Vagina (tissue), 2 donors: ENCODE results near the gene ACTL6A. TPM values are rescaled to one million over a fixed set of nuclear protein-coding genes. Genes with fewer than 3 reads are reported as not detected.

Experiments used
- DNase-seq, 2 donors: peaks; one replicate each; pipeline ENCODE4 v3.0.0-alpha.2; 2017; ENCODE audit errors: extremely low spot score in 2 of 2
- H3K27ac ChIP-seq: fragments of 200-600 bp; sonication (generic); one replicate; pipeline ENCODE4 v1.5.1; 2019
- H3K27me3 ChIP-seq: fragments of 200-600 bp; sonication (generic); one replicate; pipeline ENCODE4 v1.5.1; 2019
- H3K36me3 ChIP-seq, 2 donors: fragments of 200-600 bp; sonication (generic); one replicate each; pipeline ENCODE4 v1.5.1; 2017 to 2019
- H3K4me1 ChIP-seq: fragments of 200-600 bp; sonication (generic); one replicate; pipeline ENCODE4 v1.5.1; 2019
- H3K4me3 ChIP-seq, 2 donors: fragments of 200-600 bp; sonication (generic); 1 replicate in 1 of 2; 2 replicates in 1 of 2; pipeline ENCODE4 v1.5.1; 2016 to 2019
- H3K9me3 ChIP-seq: fragments of 200-600 bp; sonication (generic); one replicate; pipeline ENCODE4 v1.5.1; 2019
- CTCF ChIP-seq, 3 experiments: fragments of 450-650 bp in 2 of 3; fragments of 200-600 bp in 1 of 3; sonication (generic) in 1 of 3; IDR thresholded peaks; one replicate each; pipeline ENCODE4 v1.5.1; 2017 to 2019; ENCODE audit warnings: antibody characterized with exemption in 3 of 3, mild to moderate bottlenecking in 2 of 3, moderate library complexity in 2 of 3
- POLR2A ChIP-seq, 2 donors: fragments of 450-650 bp; IDR thresholded peaks; one replicate each; pipeline ENCODE4 v1.6.1; 2017; ENCODE audit warnings: antibody characterized with exemption in 2 of 2, mild to moderate bottlenecking in 2 of 2, moderate library complexity in 2 of 2
- POLR2AphosphoS5 ChIP-seq, 2 donors: sonication (generic); formaldehyde crosslinking; IDR thresholded peaks; one replicate each; pipeline ENCODE4 v1.9.0; 2017; ENCODE audit warnings: antibody characterized with exemption in 2 of 2, mild to moderate bottlenecking in 2 of 2, low read depth in 1 of 2; ENCODE audit not compliant: insufficient read depth in 1 of 2
- intact Hi-C: fragments of 100-400 bp; cut with DNase I; formaldehyde crosslinking; loops from one replicate; pipeline ENCODE4 v1.15.1; 2023
- total RNA-seq: library from RNA; depleted of rRNA; stranded (reverse); fragments of >200 nt; gene quantifications from one replicate; pipeline ENCODE4 v1.2.3, GENCODE V29; 2016

The ACTL6A gene
- total RNA-seq, 1 donor from 2014 or later = 21.9 TPM

GRCh38 chr3:179604321-179605078 lies 41.8 kb downstream of the ACTL6A start, which contains the start of the genes MRPL47 and NDUFB5:
TSS of gene MRPL47 (minus strand) at chr3:179604638. CDS start at chr3:179604624, 14 bp downstream.
TSS of gene NDUFB5 (plus strand) at chr3:179604794. CDS start at chr3:179604816, 22 bp downstream.
- TF ChIP-seq POLR2A (IDR thresholded peaks at IDR 0.05) = peak in 1 of 2 donors; percentile 59
- peak; percentile 90 to 98 for TF ChIP-seq POLR2AphosphoS5 (IDR thresholded peaks at IDR 0.05; ENCODE audit: insufficient read depth in 1 of 2, low read depth in 1 of 2)
- TF ChIP-seq CTCF (IDR thresholded peaks at IDR 0.05) = no peak
- H3K4me1 ChIP-seq = peaks cover 25% of the 10 kb centered on the region
- intact Hi-C loops = no loop called here

GRCh38 chr3:179606534-179607085 lies 43.9 kb downstream of the ACTL6A start:
- Histone ChIP-seq H3K27me3 (no peaks in the 10 kb centered on the region), H3K4me3 (no peak overlapping the region), H3K27ac (no peak overlapping the region), H3K36me3 (no peaks in the 10 kb centered on the region), H3K9me3 (no peaks in the 10 kb centered on the region), H3K4me1 (peaks cover 25% of the 10 kb centered on the region)
- TF ChIP-seq CTCF (IDR thresholded peaks at IDR 0.05) (no peak), POLR2AphosphoS5 (IDR thresholded peaks at IDR 0.05; ENCODE audit: insufficient read depth in 1 of 2, low read depth in 1 of 2) (no peak), POLR2A (IDR thresholded peaks at IDR 0.05) (no peak)
- intact Hi-C loops = no loop called here
- no peak for DNase-seq

More at GRCh38 chr3:179604321-179605078, 41.8 kb downstream of the ACTL6A start, which contains the start of the genes MRPL47 and NDUFB5:
- Histone ChIP-seq H3K36me3 (peaks cover 0 to 12% of the 10 kb centered on the region in 2 donors), H3K27ac (peak within 1 kb of the TSS; percentile 85), H3K4me3 (peak within 1 kb of the TSS; percentile 60 to 86), H3K27me3 (no peaks in the 10 kb centered on the region), H3K9me3 (no peaks in the 10 kb centered on the region)
- DNase-seq = peak; percentile 96

GRCh38 chr3:179608931-179609720 lies 46.4 kb downstream of the ACTL6A start:
- Histone ChIP-seq H3K9me3 (no peaks in the 10 kb centered on the region), H3K36me3 (no peaks in the 10 kb centered on the region), H3K27ac (no peak overlapping the region), H3K4me1 (peaks cover 11% of the 10 kb centered on the region), H3K4me3 (no peak overlapping the region), H3K27me3 (no peaks in the 10 kb centered on the region)
- intact Hi-C loops = no loop called here
- DNase-seq = no peak
- no peak for TF ChIP-seq CTCF (IDR thresholded peaks at IDR 0.05)

GRCh38 chr3:179610066-179610465 lies 47.3 kb downstream of the ACTL6A start:
- no peak overlapping the region for H3K4me3 ChIP-seq
- H3K36me3 ChIP-seq = no peaks in the 10 kb centered on the region
- no peaks in the 10 kb centered on the region for H3K27me3 ChIP-seq
- no peak for DNase-seq
- H3K9me3 ChIP-seq = no peaks in the 10 kb centered on the region
- H3K27ac ChIP-seq = no peak overlapping the region
- TF ChIP-seq POLR2A (IDR thresholded peaks at IDR 0.05) = no peak
- TF ChIP-seq CTCF (IDR thresholded peaks at IDR 0.05) = no peak
- TF ChIP-seq POLR2AphosphoS5 (IDR thresholded peaks at IDR 0.05; ENCODE audit: insufficient read depth in 1 of 2, low read depth in 1 of 2) = no peak
- intact Hi-C loops = no loop called here
- peaks cover 11% of the 10 kb centered on the region for H3K4me1 ChIP-seq
